ENCODE measurements around the gene CACNA2D4.

The CACNA2D4 gene

GRCh38 chr12:1885599-1886245, 32.7 kb downstream of the CACNA2D4 start:
- 90 to 93% methylated on average over 13 of the region's 13 CpGs for WGBS, 2 experiments
- Histone ChIP-seq H3K36me3 (ENCODE audit: control insufficient read depth, insufficient read depth, low read length) (no peaks in the 10 kb centered on the region), H3K4me3 (ENCODE audit: insufficient read depth, low read depth, low read length) (no peak overlapping the region), H3K27ac (ENCODE audit: insufficient read depth, low read depth, low read length, poor library complexity, severe bottlenecking) (no peak overlapping the region), H3K4me1 (ENCODE audit: control insufficient read depth, insufficient read depth, low read length) (no peaks in the 10 kb centered on the region), H3K27me3 (ENCODE audit: control insufficient read depth, insufficient read depth, low read length, poor library complexity, severe bottlenecking) (no peaks in the 10 kb centered on the region), H3K9me3 (ENCODE audit: control insufficient read depth, low read length) (no peaks in the 10 kb centered on the region)

DNA sequence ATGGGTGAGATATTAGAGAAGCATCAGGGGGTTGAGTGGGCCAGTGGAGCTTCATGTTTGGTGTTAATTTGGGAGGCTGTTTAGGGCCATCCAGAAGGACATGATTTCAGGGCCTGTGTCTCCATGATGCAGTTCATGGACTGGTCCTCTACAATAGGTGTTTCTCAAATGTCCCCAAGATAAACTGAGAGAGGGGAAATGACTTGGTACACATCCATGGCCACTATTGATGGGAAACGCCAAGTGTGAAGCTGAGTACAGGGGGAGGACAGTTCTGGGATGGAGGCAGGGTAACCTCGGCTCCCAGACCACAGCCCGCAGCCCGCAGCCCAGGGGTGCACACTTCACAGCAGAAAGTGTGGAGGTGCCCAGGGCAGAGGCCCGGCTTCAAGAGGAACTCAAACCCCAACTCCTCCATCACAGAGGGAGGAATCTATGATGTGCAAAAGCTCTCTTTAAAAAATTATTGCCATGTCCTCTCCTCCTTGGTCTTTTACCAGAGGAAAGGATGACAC, 33.3 kb downstream of the CACNA2D4 start:
- H3K27me3 ChIP-seq (ENCODE audit: control insufficient read depth, insufficient read depth, low read length, poor library complexity, severe bottlenecking), result no peaks in the 10 kb centered on the region
- no peaks in the 10 kb centered on the region for H3K36me3 ChIP-seq (ENCODE audit: control insufficient read depth, insufficient read depth, low read length)
- no peaks in the 10 kb centered on the region for H3K9me3 ChIP-seq (ENCODE audit: control insufficient read depth, low read length)
- 97 to 98% methylated on average over 5 of the region's 5 CpGs for WGBS, 2 experiments
- no peak overlapping the region for H3K27ac ChIP-seq (ENCODE audit: insufficient read depth, low read depth, low read length, poor library complexity, severe bottlenecking)
- H3K4me3 ChIP-seq (ENCODE audit: insufficient read depth, low read depth, low read length), result no peak overlapping the region
- no peaks in the 10 kb centered on the region for H3K4me1 ChIP-seq (ENCODE audit: control insufficient read depth, insufficient read depth, low read length)

DNA sequence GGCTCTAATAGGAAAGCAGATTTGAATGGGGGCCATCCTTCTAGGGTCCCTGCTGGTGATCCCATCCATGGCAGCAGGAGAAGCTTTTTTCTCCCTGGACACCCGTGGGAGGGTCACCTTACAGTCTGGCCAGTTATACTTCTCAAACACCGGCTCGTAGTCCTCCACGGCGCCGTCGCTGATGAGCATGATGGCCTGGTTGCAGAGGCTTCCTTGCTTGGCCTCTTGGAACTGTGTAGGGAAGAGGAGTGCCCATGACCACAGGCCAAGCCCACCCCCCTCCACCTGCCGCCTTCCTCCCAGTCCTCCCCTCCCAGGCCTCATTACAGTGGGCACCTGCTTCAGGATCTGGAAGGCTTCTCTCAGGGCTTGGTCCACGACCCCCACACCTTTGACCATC, 33.8 kb downstream of the CACNA2D4 start:
- H3K4me1 ChIP-seq (ENCODE audit: control insufficient read depth, insufficient read depth, low read length), result no peaks in the 10 kb centered on the region
- no peaks in the 10 kb centered on the region for H3K9me3 ChIP-seq (ENCODE audit: control insufficient read depth, low read length)
- H3K27ac ChIP-seq (ENCODE audit: insufficient read depth, low read depth, low read length, poor library complexity, severe bottlenecking), result no peak overlapping the region
- H3K36me3 ChIP-seq (ENCODE audit: control insufficient read depth, insufficient read depth, low read length), result no peaks in the 10 kb centered on the region
- H3K4me3 ChIP-seq (ENCODE audit: insufficient read depth, low read depth, low read length), result no peak overlapping the region
- no peaks in the 10 kb centered on the region for H3K27me3 ChIP-seq (ENCODE audit: control insufficient read depth, insufficient read depth, low read length, poor library complexity, severe bottlenecking)
- WGBS, 2 experiments, result 91 to 95% methylated on average over 8 to 9 of the region's 9 CpGs

GRCh38 chr12:1883513-1883912, 34.9 kb downstream of the CACNA2D4 start:
- Histone ChIP-seq H3K36me3 (ENCODE audit: control insufficient read depth, insufficient read depth, low read length) (no peaks in the 10 kb centered on the region), H3K4me3 (ENCODE audit: insufficient read depth, low read depth, low read length) (no peak overlapping the region), H3K9me3 (ENCODE audit: control insufficient read depth, low read length) (no peaks in the 10 kb centered on the region), H3K4me1 (ENCODE audit: control insufficient read depth, insufficient read depth, low read length) (no peaks in the 10 kb centered on the region), H3K27me3 (ENCODE audit: control insufficient read depth, insufficient read depth, low read length, poor library complexity, severe bottlenecking) (no peaks in the 10 kb centered on the region), H3K27ac (ENCODE audit: insufficient read depth, low read depth, low read length, poor library complexity, severe bottlenecking) (no peak overlapping the region)
- 90 to 92% methylated on average over 8 of the region's 8 CpGs for WGBS, 2 experiments

DNA sequence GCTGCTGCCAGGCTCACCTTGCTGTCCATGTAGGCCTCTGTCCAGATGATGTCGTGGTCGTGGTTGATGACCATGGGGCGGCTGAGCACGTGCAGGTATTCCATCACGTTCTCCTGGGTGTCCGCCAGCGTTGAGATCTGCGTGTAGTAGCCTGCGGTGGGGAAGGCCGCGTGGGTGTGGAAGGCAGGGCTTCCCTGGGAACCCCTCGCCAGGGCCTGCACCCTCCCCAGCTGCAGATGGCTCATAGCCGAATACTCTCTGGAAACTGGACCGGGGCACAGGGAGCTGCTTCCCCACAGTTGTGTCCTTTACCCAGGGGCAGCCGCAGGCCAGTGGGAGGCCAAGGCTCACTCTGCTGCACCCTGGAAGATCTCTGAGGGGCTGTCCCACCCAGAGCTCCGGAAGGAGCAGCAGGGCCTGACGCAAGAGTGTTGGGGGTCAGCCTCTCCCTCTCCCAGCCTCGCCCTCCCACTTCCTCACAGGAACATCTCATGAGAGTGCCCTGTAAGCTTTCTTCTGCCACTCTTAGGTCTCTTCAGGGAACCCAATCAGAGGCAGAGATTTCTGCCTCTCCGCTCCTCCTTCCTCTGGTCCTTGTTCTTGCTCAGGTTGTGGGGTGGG, 35.5 kb downstream of the CACNA2D4 start:
- H3K4me1 ChIP-seq (ENCODE audit: control insufficient read depth, insufficient read depth, low read length), result no peaks in the 10 kb centered on the region
- no peak overlapping the region for H3K4me3 ChIP-seq (ENCODE audit: insufficient read depth, low read depth, low read length)
- WGBS, 2 experiments, result 95% methylated on average over 19 of the region's 19 CpGs
- H3K9me3 ChIP-seq (ENCODE audit: control insufficient read depth, low read length), result no peaks in the 10 kb centered on the region
- H3K27ac ChIP-seq (ENCODE audit: insufficient read depth, low read depth, low read length, poor library complexity, severe bottlenecking), result no peak overlapping the region
- no peaks in the 10 kb centered on the region for H3K27me3 ChIP-seq (ENCODE audit: control insufficient read depth, insufficient read depth, low read length, poor library complexity, severe bottlenecking)
- H3K36me3 ChIP-seq (ENCODE audit: control insufficient read depth, insufficient read depth, low read length), result no peaks in the 10 kb centered on the region

DNA sequence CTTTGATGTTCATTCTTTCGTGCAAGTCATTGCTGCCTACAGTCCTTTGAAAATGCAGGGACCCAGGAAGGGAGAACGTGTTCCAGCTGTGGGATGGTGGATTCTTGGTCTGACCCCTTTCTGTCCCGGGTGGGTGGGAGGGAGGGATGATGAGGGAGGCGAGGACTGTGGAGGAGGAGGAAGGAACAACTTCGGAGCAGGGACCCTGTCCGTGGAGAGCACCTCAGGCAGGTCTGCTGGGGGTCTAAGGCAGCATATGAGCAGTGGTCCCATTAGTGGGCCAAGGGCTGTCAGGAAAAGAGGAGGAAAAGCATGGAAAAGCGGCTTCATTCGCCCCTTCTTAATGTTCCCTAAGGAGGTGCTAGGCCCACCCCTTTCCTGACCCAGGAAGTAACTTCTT, 36.0 kb downstream of the CACNA2D4 start:
- H3K4me3 ChIP-seq (ENCODE audit: insufficient read depth, low read depth, low read length), result no peak overlapping the region
- H3K27ac ChIP-seq (ENCODE audit: insufficient read depth, low read depth, low read length, poor library complexity, severe bottlenecking), result no peak overlapping the region
- H3K4me1 ChIP-seq (ENCODE audit: control insufficient read depth, insufficient read depth, low read length), result no peaks in the 10 kb centered on the region
- no peaks in the 10 kb centered on the region for H3K36me3 ChIP-seq (ENCODE audit: control insufficient read depth, insufficient read depth, low read length)
- no peaks in the 10 kb centered on the region for H3K27me3 ChIP-seq (ENCODE audit: control insufficient read depth, insufficient read depth, low read length, poor library complexity, severe bottlenecking)
- no peaks in the 10 kb centered on the region for H3K9me3 ChIP-seq (ENCODE audit: control insufficient read depth, low read length)
- WGBS, 2 experiments, result 93 to 97% methylated on average over 8 of the region's 8 CpGs

DNA sequence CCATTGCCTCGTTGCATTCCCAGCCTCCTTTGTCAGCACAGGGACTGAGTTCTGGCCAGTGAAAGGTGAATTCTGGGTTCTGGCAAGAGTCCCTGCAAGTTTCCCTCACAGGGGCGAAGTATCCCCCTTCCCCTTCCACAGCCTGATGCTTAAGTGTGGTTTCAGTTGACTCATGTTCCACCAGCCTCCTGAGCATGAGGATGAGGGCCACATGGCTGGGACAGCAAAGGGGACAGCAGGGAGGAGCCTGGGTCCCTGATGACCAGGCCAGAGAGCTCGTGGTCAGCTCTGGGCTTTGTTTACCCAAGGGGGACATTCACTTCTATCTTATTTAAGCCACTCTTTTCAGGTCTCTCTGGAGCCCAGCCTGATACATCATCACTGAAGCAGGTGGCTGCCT, 36.5 kb downstream of the CACNA2D4 start:
- no peaks in the 10 kb centered on the region for H3K9me3 ChIP-seq (ENCODE audit: control insufficient read depth, low read length)
- H3K4me3 ChIP-seq (ENCODE audit: insufficient read depth, low read depth, low read length), result no peak overlapping the region
- 87 to 91% methylated on average over 3 of the region's 3 CpGs for WGBS, 2 experiments
- H3K36me3 ChIP-seq (ENCODE audit: control insufficient read depth, insufficient read depth, low read length), result no peaks in the 10 kb centered on the region
- no peaks in the 10 kb centered on the region for H3K27me3 ChIP-seq (ENCODE audit: control insufficient read depth, insufficient read depth, low read length, poor library complexity, severe bottlenecking)
- H3K27ac ChIP-seq (ENCODE audit: insufficient read depth, low read depth, low read length, poor library complexity, severe bottlenecking), result no peak overlapping the region
- no peaks in the 10 kb centered on the region for H3K4me1 ChIP-seq (ENCODE audit: control insufficient read depth, insufficient read depth, low read length)

GRCh38 chr12:1881301-1881700, 37.2 kb downstream of the CACNA2D4 start:
- H3K9me3 ChIP-seq (ENCODE audit: control insufficient read depth, low read length), result no peaks in the 10 kb centered on the region
- H3K36me3 ChIP-seq (ENCODE audit: control insufficient read depth, insufficient read depth, low read length), result no peaks in the 10 kb centered on the region
- H3K4me1 ChIP-seq (ENCODE audit: control insufficient read depth, insufficient read depth, low read length), result no peaks in the 10 kb centered on the region
- 93 to 94% methylated on average over 8 of the region's 8 CpGs for WGBS, 2 experiments
- H3K27ac ChIP-seq (ENCODE audit: insufficient read depth, low read depth, low read length, poor library complexity, severe bottlenecking), result no peak overlapping the region
- H3K4me3 ChIP-seq (ENCODE audit: insufficient read depth, low read depth, low read length), result no peak overlapping the region
- no peaks in the 10 kb centered on the region for H3K27me3 ChIP-seq (ENCODE audit: control insufficient read depth, insufficient read depth, low read length, poor library complexity, severe bottlenecking)

GRCh38 chr12:1880876-1881275, 37.6 kb downstream of the CACNA2D4 start:
- Histone ChIP-seq H3K4me1 (ENCODE audit: control insufficient read depth, insufficient read depth, low read length) (no peaks in the 10 kb centered on the region), H3K27ac (ENCODE audit: insufficient read depth, low read depth, low read length, poor library complexity, severe bottlenecking) (no peak overlapping the region), H3K9me3 (ENCODE audit: control insufficient read depth, low read length) (no peaks in the 10 kb centered on the region), H3K27me3 (ENCODE audit: control insufficient read depth, insufficient read depth, low read length, poor library complexity, severe bottlenecking) (no peaks in the 10 kb centered on the region), H3K36me3 (ENCODE audit: control insufficient read depth, insufficient read depth, low read length) (no peaks in the 10 kb centered on the region), H3K4me3 (ENCODE audit: insufficient read depth, low read depth, low read length) (no peak overlapping the region)
- WGBS, 2 experiments, result 95 to 97% methylated on average over 7 of the region's 7 CpGs

GRCh38 chr12:1880153-1880845, 38.2 kb downstream of the CACNA2D4 start:
- Histone ChIP-seq H3K27ac (ENCODE audit: insufficient read depth, low read depth, low read length, poor library complexity, severe bottlenecking) (no peak overlapping the region), H3K4me1 (ENCODE audit: control insufficient read depth, insufficient read depth, low read length) (no peaks in the 10 kb centered on the region), H3K36me3 (ENCODE audit: control insufficient read depth, insufficient read depth, low read length) (no peaks in the 10 kb centered on the region), H3K4me3 (ENCODE audit: insufficient read depth, low read depth, low read length) (no peak overlapping the region), H3K9me3 (ENCODE audit: control insufficient read depth, low read length) (no peaks in the 10 kb centered on the region), H3K27me3 (ENCODE audit: control insufficient read depth, insufficient read depth, low read length, poor library complexity, severe bottlenecking) (no peaks in the 10 kb centered on the region)
- 92 to 94% methylated on average over 18 of the region's 18 CpGs for WGBS, 2 experiments
